BJ (cell line): ENCODE results near the gene PSKH1. TPM values are rescaled to one million over a fixed set of nuclear protein-coding genes. Genes with fewer than 3 reads are reported as not detected.
"Not testable (repeated sequence)": the region's sequence is repeated elsewhere in the genome, so short reads cannot be mapped to it uniquely, and the experiment has no call there.

ENCODE experiments used
- CTCF ChIA-PET: fragments of 350-600 bp; formaldehyde crosslinking; extraction: SDS; loops from one replicate; lab custom pipeline; 2021; ENCODE audit warnings: antibody characterized with exemption, inconsistent platforms; lab: Yijun Ruan, JAX
- POLR2A ChIA-PET: fragments of 300-600 bp; sonication (Branson Sonifier 250); formaldehyde crosslinking; extraction: SDS; loops from one replicate; lab custom pipeline; 2021; ENCODE audit warnings: antibody characterized with exemption; lab: Charles Lee
- DNase-seq: peaks from one replicate; pipeline ENCODE4 v3.0.0-alpha.2; 2011; ENCODE audit warnings: low read depth
- H3K27me3 ChIP-seq: 2 replicates; pipeline ENCODE4 v1.6.0; 2011; ENCODE audit warnings: low read length; ENCODE audit not compliant: control insufficient read depth, insufficient read depth
- H3K36me3 ChIP-seq: 2 replicates; pipeline ENCODE4 v1.5.1; 2011; ENCODE audit warnings: low read length; ENCODE audit not compliant: control insufficient read depth, insufficient read depth
- H3K4me3 ChIP-seq: 2 replicates; pipeline ENCODE4 v1.5.1; 2011; ENCODE audit warnings: low read depth, mild to moderate bottlenecking, control low read depth, low read length
- polyA plus RNA-seq: library from polyadenylated mRNA; depleted of rRNA; stranded (reverse); fragments of >200 nt; gene quantifications from 2 replicates; pipeline ENCODE4 v1.2.3, GENCODE V29; 2011
- TF ChIP-seq, protein P1 (sequence below): IDR thresholded peaks from 2 replicates; pipeline ENCODE4 v1.5.1; 2011; ENCODE audit warnings: low read depth, mild to moderate bottlenecking, control low read depth, inconsistent platforms, low read length, moderate library complexity; ENCODE audit not compliant: insufficient read depth

The PSKH1 gene
- polyA plus RNA-seq, 1 experiment, result 45.5 TPM

DNA sequence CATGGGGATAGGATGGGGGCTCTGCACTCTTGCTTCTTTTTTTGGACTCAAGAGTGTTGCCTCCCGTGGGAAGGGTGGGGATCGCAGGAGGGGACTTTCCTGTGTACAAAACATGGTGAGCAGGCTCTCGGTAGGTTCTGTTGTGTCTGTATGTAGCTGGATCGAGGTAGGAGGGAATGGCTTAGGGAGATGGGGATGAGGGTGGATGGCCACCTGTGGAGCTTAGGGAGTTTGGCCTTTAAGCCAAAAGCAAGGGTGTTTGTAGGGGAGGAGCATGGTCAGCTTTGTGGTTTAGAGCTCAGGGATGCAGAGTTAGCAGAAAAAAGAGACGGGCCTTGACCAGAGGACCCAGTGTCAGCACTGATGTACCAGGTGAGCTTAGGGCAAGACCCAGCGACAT, 31.2 kb upstream of the PSKH1 start:
- Histone ChIP-seq H3K4me3 (no peak overlapping the region), H3K36me3 (peaks cover 5% of the 10 kb centered on the region), H3K27me3 (no peaks in the 10 kb centered on the region)
- no peak for DNase-seq
- TF ChIP-seq, protein P1, sequence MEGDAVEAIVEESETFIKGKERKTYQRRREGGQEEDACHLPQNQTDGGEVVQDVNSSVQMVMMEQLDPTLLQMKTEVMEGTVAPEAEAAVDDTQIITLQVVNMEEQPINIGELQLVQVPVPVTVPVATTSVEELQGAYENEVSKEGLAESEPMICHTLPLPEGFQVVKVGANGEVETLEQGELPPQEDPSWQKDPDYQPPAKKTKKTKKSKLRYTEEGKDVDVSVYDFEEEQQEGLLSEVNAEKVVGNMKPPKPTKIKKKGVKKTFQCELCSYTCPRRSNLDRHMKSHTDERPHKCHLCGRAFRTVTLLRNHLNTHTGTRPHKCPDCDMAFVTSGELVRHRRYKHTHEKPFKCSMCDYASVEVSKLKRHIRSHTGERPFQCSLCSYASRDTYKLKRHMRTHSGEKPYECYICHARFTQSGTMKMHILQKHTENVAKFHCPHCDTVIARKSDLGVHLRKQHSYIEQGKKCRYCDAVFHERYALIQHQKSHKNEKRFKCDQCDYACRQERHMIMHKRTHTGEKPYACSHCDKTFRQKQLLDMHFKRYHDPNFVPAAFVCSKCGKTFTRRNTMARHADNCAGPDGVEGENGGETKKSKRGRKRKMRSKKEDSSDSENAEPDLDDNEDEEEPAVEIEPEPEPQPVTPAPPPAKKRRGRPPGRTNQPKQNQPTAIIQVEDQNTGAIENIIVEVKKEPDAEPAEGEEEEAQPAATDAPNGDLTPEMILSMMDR, result no peak
- ChIA-PET POLR2A (no interaction called here), CTCF (interaction anchor here (1.1 to 3.0 kb wide), 5 partner anchors 8 to 189 kb away, joined by 3 to 23 read pairs (median 5); no protein-coding TSS in a partner anchor)

GRCh38 chr16:67862623-67863583, 30.2 kb upstream of the PSKH1 start:
- Histone ChIP-seq H3K4me3 (no peak overlapping the region), H3K27me3 (no peaks in the 10 kb centered on the region), H3K36me3 (peaks cover 7% of the 10 kb centered on the region)
- no peak for DNase-seq
- CTCF ChIA-PET, result interaction anchor here (0.7 to 3.0 kb wide), 12 partner anchors 18 to 342 kb away, joined by 3 to 23 read pairs (median 4); partner anchors contain the start of gene NRN1L
- TF ChIP-seq, protein P1, result no peak
- POLR2A ChIA-PET, result no interaction called here

DNA sequence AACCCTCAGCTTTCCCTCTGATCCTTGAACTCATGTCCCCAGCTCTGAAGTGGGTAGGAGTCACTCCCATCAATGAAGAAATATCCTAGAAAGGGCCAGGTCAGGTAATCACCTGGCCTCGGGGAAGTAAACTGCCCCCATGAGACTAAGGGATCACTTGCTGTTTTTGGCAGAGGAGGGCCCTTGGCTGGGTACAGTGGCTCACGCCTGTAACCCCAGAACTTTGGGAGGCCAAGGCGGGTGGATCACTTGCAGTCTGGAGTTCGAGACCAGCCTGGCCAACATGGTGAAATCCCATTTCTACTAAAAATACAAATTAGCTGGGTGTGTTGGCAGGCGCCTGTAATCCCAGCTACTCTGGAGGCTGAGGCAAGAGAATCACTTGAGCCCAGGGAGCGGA, 29.0 kb upstream of the PSKH1 start:
- peaks cover 12% of the 10 kb centered on the region for H3K36me3 ChIP-seq
- H3K27me3 ChIP-seq, H3K4me3 ChIP-seq, DNase-seq, POLR2A ChIA-PET: not testable (repeated sequence)
- CTCF ChIA-PET, result interaction anchor here (1.1 to 3.0 kb wide), 5 partner anchors 48 to 343 kb away, joined by 3 to 23 read pairs (median 5); no protein-coding TSS in a partner anchor

DNA sequence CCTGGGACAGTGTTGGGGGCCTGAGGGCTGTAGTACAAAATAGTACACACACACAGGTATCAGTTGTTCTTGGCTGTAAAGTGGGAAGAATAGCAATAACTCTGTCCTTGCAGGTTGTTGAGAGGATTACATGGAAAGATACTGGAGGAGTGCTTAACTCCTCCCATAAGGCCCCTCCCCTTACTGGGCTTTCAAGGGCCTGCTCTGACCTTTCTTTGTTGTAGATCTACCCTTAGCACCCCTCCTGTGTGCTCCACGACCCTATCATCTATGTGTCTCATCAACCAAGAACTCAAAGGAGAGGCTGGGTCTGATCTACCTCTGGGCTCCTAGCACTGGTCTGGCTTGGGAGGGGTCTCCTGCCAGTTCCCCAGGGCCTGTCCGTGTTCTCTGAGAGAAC, 28.5 kb upstream of the PSKH1 start:
- CTCF ChIA-PET, result interaction anchor here (1.0 to 2.1 kb wide), 3 partner anchors 19 to 344 kb away, joined by 3 to 17 read pairs (median 5); no protein-coding TSS in a partner anchor
- Histone ChIP-seq H3K27me3 (no peaks in the 10 kb centered on the region), H3K4me3 (no peak overlapping the region), H3K36me3 (peaks cover 12% of the 10 kb centered on the region)
- POLR2A ChIA-PET, result no interaction called here
- TF ChIP-seq, protein P1, result no peak
- DNase-seq, result no peak

GRCh38 chr16:67865318-67865717, 27.7 kb upstream of the PSKH1 start:
- DNase-seq, result no peak
- ChIA-PET CTCF (interaction anchor here (0.6 to 2.1 kb wide), 3 partner anchors 19 to 49 kb away, joined by 3 to 17 read pairs (median 3); no protein-coding TSS in a partner anchor), POLR2A (no interaction called here)
- TF ChIP-seq, protein P1, result peak; percentile 46
- no peaks in the 10 kb centered on the region for H3K27me3 ChIP-seq
- H3K36me3 ChIP-seq, result peaks cover 16% of the 10 kb centered on the region
- no peak overlapping the region for H3K4me3 ChIP-seq
